Hepatic stellate cell (primary cell): ENCODE results near the gene RAP2B.

Source experiments
- DNase-seq: peaks from one replicate; pipeline ENCODE4 v3.0.0; 2011; ENCODE audit warnings: low spot score

RAP2B gene

DNA sequence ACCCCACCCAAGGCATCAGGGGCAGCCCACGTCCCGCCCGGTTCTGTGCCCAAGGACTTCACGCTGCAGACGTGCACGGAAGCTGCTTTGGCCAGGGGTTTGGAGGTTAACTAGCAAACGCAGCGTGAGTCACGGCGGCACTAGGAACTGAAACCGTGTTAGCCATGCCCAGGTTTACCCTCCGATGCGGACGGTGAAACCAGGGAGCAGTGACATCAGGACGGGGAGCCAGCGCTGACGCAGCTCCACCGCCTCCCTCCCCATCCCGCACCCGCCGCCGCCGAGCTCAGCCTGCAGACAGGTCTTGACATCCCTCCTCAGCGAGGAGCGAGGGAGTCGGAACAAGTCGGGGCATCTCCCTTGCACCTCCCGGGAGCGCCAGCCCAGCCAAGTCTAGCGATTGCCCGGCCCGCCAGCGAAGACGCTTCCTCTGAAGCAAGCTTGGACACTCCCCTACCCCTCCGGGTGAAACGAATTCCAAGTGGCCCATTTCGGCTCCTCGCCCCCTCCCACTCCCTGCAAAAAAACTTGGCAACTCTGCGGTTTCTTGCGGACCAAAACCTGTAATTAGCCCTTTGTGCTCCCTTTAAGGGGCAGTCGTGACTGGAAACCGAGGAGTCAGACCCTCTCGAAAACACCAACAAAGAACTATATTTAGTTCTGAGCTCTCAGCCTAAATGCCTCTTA, 1.4 kb upstream of the RAP2B start:
- DNase-seq: peak; percentile 80

DNA sequence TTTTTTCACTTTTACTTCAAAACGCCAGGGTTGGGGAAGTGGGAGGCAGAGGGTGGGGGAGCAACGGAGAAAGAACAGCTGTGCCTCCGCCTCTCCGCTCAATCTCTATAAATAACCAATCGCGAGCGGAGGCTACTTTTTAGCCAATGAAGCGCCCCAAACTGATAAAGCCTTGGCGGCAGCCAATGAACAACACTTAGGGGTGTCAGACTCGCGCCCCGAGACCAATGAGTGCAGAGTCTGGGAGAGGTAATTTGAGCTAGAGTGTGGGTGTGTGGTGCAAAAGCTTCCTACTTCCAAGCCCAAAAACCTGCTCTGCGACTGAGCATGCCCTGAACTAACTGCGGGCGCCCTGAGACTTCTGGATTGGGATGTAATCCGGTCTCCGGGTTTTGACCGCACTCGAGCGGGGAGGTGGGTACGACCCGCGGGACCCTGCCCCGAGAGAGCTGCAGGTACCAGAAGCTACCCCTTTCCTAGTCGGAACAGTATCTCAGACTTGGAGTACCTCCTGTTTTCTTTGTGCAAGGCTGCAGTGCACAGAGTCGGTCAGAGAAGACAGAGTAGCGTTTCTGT, 800 bp upstream of the RAP2B start:
- DNase-seq: peak; percentile 99

DNA sequence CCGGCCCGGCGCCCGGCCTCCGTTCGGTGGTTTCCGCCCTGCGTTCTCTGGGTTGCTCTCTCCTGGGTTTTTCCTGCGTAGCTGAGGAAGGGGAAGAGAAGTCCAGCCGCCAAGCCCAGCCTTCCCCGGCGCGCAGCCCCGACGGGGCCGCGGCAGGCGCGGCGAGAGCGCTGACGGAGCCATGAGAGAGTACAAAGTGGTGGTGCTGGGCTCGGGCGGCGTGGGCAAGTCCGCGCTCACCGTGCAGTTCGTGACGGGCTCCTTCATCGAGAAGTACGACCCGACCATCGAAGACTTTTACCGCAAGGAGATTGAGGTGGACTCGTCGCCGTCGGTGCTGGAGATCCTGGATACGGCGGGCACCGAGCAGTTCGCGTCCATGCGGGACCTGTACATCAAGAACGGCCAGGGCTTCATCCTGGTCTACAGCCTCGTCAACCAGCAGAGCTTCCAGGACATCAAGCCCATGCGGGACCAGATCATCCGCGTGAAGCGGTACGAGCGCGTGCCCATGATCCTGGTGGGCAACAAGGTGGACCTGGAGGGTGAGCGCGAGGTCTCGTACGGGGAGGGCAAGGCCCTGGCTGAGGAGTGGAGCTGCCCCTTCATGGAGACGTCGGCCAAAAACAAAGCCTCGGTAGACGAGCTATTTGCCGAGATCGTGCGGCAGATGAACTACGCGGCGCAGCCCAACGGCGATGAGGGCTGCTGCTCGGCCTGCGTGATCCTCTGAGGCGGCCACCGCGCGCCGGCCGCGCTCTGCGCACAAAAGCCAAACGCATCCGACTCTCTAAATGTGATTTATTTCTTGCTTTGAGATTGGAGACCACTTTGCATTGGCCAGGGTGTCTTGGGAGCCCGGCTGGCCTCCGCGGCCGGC, 727 bp downstream of the RAP2B start:
- peak; percentile 44 for DNase-seq

DNA sequence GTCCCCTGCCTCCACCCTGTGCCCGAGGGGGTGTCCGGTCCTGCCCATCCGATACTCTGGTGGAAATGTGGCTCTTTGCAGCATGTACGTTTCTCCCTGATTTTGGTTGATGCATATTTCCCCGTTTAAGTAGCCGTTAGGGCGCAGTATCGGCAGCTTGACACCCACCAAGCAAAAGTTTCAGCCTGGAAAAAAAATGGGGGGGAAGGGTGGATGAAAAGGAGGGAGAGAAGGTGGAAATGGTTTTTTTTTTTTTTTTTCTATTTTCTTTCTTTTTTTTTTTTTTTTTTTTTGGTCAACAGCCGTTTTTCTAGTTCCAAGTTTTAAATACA, 1.3 kb downstream of the RAP2B start:
- DNase-seq: peak; percentile 29

DNA sequence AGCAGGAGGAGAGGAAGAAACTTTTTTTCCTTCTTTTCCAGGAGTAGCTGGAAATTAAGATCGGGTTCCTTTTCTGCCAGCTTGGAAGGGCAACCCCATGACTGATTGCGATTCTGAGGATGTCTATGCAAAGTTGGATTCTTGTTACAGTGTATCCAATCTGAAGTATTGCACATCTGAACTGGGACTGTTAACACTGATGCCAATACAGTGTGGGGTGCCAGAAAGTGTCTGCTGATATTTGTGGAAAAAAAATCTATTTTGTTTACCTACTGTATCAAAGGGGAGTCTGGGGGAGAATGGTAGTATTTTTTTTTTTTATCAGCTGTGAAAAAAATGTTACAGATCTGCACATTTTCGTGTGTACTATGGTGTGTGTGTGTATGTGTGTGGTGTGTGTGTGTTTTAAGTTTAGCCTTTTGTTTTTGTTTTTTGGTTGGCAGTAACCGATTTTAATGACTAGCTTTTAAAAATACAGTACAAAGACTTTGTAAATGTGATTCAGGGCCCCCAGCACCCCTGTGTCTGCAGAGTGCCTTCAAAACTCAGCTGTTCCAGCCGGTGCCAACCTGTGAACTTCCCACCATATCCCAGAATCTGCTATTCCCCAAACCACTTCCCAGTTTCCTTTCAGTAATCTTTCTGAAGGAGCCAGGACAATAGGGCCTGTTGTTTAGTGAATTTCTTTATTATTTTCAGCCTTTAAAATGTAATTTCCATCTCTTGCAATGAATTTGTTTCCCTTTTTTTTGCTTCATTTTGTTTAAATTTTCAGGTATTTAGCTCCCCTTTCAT, 1.9 kb downstream of the RAP2B start:
- no peak for DNase-seq

DNA sequence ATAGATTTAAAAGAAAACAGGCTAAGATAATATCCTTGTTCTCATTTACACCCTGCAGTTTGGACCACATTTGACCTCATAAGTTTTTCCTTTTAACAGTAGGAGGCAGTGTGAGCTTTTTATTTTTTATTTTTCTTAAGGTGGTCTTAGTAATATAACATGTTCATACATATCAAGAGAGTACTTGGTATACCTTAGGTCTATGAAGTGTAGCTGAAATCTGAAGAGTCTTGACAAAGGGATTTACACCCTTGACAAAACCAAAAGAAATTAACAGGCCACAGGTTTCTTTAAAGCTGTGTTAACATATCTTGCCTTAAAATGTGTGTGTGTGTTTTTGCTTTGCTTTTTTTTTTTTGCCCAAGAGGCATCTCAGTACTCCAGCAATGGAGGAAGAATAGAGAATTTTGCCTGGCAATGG, 3.2 kb downstream of the RAP2B start:
- no peak for DNase-seq

DNA sequence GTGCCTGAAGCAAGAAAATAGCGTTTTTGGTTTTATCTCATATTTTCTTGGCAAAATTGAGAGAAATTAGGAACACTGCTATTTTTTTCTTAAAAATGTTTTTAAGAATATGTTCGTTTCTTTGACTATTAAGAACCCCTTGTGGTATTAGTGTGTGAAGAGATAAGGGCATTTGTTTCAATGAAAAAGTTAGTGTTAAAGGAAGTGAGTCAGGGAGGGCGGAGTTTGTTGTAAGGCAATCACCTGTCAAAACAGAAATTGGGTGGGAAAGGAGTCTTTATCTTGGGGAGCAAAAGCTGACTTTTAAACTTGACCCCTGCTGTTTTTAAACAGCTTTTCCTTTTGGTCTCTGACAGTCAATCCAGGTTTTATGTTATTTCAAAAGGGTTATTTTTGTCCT, 4.2 kb downstream of the RAP2B start:
- DNase-seq: no peak

DNA sequence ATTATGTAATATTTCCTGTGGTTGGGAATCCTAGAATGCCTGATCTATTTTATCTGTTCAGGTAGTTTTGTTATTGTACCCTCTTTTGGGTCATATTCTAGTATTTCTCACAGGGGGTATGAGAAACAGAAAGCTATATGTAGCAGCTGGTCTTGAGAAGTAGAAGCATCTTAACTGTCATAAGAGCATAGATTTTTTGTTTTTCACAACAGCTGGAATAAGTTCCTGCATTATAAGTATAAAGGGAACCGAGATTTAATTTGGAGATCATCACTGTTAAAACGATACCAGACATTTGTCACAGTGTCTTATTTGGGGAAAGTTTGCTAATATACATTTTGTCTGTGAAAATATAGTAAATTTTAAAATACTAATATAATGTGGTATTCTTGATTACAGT, 4.8 kb downstream of the RAP2B start:
- no peak for DNase-seq

DNA sequence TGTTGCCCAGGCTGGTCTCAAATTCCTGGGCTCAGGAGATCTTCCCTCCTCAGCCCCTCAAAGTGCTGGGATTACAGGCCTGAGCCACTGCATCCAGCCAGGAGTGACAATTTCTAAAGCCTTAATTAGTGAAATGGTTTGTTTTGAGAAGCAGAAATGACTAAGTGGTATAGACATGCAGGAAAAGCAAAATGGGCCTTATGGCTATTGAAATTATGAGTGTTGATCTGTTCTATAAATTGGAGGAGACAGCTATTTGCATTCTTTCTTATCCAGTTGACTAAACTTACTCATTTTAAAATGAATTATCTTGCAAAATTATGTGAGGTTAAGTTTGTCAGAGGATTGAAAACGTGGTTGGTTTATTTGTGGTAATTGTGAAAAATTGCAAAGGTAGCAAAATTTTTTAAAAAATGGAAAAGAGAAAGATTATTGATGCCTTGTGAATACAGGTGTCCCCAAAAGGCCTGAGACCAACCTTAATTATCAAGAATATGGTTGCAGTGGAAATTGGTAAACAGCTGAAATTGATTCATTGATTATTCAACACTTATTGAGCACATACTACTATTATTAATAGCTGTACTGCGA, 7.9 kb downstream of the RAP2B start:
- no peak for DNase-seq

DNA sequence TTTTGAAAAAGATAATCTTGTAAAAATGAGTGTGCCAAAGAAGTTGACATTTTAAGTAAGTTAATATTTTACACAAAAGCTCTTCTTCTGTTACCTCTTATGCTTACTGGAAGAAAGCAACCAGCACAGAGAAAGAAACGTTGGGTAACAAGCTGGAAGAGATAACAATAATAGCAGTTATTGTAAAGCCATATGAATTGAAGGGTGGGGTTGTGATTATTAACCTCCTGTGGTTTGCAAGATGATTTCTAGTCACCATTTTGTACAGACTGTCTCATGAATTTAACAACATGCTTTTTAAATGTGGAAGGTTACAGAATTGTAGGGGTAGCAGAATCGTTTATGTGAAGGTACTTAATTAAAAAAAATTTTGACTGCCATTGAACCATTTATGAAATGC, 9.2 kb downstream of the RAP2B start:
- DNase-seq: no peak

DNA sequence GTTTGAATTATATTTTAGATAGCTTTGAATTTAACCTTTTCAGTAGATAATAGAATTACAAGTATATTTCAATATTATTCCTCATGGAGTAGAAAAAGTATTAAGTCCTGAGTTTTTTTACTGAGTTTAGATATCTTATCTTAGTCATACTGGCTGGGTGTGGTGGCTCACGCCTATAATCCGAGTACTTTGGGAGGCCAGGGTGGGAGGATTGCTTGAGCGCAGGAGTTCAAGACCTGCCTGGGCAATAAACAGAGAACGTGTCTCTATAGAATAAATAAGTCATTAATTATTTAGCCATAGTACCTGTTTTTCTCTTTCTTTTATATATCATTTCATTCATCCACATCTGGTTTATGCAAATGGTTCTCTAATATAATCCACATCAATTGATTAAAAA, 9.9 kb downstream of the RAP2B start:
- DNase-seq: no peak

DNA sequence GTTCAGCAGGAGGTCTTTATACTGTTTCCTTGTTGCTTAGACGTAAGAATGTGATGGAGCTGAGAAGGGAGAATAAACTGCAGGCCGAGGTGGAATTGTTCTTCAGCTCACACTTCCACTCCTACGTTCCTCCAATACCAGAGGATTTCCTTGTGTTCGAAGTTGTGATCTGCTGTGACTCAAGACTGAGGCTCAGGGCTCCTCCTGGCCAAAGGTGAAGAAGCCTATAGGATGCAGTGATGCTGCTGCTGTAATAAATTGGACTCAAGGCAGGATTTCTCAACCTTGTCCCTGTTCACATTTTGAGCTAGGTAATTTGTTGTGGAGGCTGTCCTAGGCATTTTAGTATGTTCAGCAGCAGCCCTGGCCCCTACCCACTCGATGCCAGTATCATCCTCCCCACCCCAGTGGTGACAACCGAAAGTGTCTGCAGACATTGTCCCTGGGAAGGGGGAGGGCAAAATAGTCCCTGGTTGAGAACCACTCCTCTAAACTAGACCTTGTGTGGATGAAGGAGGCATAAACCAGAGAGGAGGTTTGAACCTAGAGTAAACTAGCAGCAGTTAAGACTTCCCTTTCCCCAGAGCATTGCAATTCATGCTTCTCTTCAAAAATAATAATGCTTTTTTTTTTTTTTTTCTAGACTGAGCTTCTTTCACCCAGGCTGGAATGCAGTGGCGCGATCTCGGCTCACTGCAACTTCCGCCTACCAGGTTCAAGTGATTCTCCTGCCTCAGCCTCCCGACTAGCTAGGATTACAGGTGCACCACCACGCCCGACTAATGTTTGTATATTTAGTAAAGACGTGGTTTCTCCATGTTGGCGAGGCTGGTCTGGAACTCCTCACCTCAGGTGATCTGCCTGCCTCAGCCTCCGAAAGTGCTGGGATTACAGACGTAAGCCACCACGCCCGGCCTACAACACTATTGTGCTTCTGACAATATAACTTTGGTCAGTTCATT, 11.1 kb downstream of the RAP2B start:
- no peak for DNase-seq

DNA sequence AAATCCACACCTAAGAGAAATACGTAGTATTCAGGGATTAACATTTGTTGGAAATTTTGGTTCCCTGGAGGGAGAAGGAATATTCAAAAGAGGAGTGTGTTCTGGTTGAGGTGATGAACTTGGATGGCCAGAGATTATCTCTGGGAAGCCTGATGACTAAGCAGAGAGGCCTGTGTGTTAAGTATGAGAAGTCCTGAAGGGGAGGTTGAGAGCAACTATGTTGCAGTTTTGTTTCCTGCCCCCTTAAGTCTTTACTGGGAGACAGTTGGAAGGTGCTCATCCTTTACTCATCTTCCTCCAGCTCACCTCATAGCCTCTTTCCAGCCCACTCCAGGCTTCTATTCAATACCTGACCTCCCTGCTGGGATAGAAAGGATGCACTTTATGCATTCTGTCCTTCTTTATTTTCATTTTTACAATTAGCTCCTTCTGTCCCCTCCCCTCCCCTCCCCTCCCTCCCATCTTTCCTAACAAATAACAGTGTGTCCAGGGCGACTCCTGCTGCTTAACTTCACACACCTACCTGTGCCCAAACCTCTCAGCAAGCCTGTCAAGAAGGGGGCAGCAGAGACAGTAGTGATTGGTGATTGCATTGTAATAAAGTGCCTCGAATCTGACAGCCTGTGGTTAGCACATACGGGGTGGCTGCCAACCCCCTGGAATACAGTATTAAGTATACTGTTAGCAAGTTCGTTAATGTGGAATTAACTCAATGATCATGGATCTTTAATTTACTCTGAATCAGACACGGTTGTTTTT, 11.9 kb downstream of the RAP2B start:
- DNase-seq: peak; percentile 21

DNA sequence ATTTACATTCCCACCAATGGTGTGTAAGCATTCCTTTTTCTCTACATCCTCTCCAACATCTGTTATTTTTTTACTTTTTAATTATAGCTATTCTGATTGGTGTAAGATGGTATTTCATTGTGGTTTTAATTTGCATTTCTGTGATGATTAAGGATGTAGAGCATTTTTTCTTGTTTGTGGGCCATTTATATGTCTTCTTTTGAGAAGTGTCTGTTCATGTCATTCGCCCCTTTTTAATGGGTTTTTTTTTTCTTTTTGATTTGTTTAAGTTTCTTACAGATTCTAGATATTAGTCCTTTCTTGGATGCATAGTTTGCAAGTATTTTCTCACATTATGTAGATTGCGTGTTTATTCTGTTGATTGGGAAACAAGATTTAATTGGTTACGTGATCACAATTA, 14.2 kb downstream of the RAP2B start:
- DNase-seq: no peak

DNA sequence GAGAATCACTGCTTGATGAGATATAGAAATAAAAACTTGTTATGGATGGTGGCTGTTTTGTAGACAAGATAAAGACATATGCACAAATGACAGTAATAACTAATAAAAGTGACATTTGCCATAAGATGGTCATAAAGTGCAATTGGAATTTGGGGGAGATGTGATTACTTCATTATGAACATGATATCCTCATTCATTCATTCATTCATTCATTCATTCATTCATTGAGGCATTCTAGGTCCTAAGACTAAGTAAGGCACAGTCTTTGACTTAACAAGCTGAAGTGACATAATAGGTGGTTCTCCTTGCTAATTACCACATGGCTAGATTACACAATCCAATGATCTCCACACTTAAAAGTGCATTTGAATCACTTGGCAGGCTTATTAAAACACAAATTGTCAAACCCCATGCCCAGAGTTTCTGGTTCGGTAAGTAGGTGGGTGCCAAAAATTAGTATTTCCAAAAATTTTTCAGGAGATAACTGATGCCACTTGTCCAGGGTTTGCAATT, 18.9 kb downstream of the RAP2B start:
- DNase-seq: no peak

DNA sequence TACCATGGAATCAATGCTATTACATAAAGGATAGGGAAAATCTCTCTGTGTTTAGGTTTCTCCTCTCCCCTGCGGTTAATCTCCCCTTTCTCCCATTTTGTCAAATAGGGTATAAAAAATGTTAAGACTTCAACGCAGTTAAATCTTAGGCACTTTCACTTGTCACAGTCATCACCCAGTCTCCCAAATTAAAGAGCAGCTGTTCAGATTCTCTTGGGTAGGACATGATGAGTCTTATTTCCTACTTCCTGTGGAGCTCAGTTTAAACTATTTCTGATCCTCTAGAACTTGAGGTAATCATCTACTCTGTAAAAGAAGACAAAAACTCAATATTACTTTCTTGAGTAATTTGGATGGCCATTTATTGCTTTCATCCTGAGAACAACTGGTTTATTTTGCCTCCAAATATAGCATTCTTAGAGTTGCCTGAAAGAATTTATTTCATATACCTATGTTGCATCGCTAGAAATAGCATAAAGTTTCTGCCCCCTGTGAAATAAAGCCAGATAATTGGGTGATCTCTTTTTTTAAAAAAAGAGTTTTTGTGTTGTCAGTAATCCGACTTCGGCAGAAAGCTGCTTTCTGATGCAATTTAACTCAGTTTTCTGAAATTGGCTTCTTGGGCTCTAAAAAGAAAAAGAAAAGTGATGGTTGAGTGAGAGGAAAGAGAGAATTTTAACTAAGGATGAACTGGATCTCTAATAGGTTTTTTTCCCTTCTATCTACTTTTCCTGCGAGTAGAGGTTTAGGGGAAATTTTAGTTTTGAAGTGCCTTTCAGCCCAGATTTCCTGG, 20.7 kb downstream of the RAP2B start:
- DNase-seq: no peak

DNA sequence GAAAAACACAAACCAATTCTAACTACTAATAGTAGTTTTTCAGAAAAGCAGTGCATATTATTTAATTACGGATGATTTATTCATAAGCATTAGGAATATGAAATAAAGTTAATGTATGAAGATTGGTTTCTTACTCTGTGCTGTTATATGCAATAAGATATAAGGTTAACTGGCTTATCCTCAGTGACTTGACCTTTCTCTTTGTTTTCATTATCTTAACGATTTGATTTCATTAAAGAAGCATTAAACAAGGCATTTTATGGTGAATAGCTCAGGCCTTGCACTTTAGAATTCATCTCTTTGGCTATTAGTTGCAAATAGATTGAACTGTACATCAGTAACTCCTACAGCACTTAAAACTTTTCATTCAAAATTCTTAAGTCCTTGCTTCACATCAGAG, 28.9 kb downstream of the RAP2B start:
- no peak for DNase-seq

DNA sequence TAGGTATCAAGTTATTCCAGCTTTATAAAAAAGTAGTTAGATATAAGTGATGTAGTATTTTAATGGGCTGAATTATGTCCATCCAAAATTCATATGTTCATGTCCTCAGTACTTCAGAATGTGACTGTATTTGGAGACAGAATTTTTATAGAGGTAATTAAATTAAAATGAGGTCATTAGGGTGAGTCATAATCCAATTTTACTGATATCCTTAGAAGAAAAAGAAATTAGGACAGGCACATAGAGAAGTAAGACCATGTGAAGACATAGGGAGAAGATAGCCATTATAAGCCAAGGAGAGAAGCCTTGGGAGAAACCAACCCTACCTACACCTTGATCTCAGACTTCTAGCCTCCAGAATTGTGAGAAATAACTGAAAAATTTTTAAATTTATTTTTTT, 30.3 kb downstream of the RAP2B start:
- no peak for DNase-seq
